Fibroblast of skin of back (primary cell): ENCODE results near the gene COL5A2.

Source experiments
- DNase-seq: peaks from one replicate; pipeline ENCODE4 v3.0.0-alpha.2; 2013

The COL5A2 gene

DNA sequence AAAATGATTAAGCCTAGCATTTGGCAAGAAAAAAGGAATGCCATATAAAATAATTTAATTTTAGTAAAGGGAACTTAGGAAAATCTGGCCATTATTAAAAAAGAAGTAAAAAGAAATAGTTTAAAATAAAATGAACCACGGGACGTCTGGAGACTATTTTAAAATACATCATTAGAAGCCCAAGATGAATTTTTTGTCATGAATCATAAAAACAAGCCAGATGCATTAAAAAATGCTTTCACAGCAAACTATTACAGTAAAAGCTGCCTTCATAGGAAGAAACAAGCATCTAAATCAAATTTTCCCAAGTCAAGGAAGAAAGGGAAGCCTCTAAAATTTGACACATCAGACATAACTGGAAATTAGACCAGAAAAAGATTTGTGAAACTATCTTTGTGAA lies 33.0 kb downstream of the COL5A2 start:
- no peak for DNase-seq

- DNase-seq: peak; percentile 69
Measured at GRCh38 chr2:189144700-189145211, 34.8 kb downstream of the COL5A2 start.

- peak; percentile 49 for DNase-seq
Measured at GRCh38 chr2:189143925-189144324, 35.6 kb downstream of the COL5A2 start.

DNA sequence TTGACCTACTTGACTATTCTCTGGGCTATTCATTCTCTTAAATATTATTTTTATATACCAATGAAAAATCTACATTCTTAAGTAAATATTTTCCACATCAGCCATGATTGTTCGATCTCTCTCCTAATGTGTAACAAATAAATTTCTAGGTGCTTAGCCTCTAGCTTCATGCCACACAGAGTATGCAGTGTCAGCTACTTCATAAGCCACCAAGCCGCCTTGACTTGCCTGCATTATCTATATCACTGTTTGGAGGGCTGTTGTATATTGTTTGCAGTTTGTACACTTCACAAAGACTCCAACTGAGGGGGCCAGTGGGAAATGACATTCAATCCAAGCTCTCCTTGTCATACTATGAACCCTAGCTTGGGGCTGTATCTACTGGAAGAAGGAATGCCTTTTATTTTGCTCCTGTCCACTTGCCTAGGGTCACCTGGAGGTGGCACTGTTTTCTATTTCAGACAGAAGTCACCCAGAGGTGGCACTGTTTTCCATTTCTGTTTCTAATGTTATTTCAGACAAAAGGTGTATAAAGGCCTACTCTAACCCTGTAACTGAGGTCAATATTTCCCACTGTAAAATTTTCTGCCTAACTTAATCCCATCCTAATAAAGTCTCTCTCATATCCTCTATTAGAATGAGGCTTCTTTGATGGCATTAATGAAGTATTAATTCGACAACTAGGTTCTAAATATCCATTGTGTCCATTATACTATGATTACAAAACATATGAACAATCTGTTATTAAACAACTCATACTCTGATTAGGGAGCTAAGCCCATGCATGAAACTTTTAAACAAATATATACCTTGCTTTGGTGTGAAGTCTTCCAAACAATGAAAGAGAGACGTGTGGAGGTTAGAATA lies 36.4 kb downstream of the COL5A2 start:
- no peak for DNase-seq

DNA sequence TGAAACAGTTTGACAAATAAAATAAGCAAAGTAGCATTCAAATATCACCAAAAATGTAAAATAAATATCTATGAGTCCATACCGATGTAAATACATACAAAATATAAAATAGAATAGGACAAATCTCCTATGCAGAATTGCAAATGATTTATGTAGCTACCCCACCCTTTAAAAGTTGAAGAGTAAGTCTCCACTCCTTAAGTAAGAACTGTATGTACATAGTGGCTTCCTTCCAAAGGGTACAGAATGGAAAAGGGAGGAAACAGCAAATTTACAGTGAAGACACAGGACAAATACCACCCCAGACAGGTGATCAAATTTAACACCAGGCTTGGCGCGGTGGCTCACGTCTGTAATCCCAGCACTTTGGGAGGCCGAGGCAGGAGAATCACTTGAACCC lies 40.8 kb downstream of the COL5A2 start:
- DNase-seq: no peak

DNA sequence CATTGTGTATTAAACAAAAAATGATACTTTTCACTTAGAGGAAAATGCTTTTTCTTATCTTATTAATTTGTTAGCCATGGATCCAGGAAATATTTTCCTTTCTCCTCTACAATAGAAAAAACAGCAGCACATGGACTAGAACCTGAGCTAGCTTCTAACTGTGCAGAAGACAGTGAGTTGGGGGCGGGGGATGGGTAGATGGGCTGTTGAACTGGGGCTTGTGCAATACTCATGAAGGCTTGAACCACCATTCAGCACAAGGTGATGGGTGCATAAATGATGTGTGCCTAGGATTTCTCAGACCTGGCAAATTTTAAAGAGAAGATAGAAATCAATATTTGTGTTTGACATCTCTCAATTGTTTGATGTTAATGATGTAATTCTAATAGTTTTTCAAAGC lies 42.0 kb downstream of the COL5A2 start:
- DNase-seq: no peak

DNA sequence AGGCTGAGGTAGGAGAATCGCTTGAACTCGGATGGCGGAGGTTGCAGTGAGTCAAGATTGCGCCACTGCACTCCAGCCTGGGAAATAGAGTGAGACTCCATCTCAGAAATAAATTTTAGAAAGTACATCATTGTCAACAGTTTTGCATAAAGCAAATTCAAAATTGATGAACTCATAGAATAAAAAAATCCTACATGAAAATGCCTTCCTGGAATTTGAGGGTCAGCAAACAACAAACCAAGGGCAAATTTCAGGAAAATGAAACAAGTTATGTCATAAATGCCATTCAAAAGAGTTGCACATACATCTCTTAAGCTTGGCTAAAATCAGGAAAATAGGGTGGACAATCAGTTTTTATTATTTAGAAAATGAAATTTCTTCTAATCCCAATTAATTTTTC lies 45.1 kb downstream of the COL5A2 start:
- no peak for DNase-seq

GRCh38 chr2:189131991-189132390 lies 47.6 kb downstream of the COL5A2 start:
- peak; percentile 56 for DNase-seq

DNA sequence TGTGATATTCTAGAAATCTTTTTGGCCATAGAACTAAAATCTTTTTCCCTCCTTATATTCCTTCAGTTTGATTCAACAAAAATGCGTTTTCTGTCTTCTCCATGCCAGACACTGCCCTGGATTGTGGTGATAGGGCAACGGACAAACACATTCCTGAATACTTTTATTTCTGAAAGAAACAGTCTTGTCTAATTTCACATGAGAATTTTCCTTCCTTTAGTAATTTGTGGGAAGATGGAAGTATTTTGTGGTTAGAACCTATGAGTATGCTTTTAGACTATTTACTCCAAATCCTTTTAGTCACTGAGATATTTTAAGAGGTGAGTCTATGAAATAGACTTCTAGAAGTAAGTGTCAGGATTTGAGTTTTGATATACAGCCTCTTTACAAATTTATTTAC lies 49.6 kb downstream of the COL5A2 start:
- DNase-seq: peak; percentile 97

GRCh38 chr2:189128970-189129369 lies 50.6 kb downstream of the COL5A2 start:
- peak; percentile 87 for DNase-seq

GRCh38 chr2:189127756-189128155 lies 51.8 kb downstream of the COL5A2 start:
- no peak for DNase-seq

- DNase-seq: no peak
Measured at GRCh38 chr2:189125195-189125594, 54.4 kb downstream of the COL5A2 start.

- DNase-seq: peak; percentile 46
Measured at GRCh38 chr2:189124175-189124574, 55.4 kb downstream of the COL5A2 start.

- no peak for DNase-seq
Measured at GRCh38 chr2:189118386-189118785, 61.2 kb downstream of the COL5A2 start.

GRCh38 chr2:189116979-189117378 lies 62.6 kb downstream of the COL5A2 start:
- DNase-seq: peak; percentile 24

DNA sequence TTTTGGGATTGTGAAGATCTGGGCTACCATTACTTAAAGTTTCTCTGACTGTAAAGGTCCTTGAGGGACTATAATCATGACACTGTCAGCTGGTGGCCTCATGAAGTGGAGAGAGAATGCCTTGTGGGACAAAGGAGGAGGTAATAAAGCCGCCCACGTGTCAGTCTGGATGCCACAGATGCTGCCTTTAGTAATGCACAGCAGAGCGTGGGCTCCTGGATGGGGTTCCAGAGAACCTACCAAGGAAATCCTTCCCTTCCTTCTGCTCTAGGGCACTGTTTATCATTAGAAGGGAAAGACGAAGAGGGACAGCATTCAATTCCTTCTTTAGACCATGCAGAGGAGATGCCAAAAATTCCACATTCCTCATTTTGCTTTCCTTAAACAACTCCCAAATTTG lies 63.5 kb downstream of the COL5A2 start:
- peak; percentile 50 for DNase-seq

DNA sequence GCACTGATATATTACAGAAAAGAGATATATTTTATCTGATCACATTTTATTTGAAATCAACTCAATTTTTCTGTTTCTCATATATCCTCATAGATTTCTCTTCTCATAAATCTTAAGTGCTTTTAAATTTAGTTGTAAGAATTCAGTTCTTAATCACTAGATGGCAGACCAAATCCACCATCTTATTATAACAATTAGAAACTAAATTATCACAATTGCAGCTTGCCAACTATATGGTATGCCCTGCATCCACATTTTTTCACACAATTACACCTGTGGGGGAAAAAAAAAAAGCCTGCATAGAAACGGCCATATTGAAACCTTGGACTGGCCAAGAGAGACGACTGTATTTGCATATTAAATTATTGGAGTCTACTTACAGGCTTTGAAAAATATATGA lies 64.4 kb downstream of the COL5A2 start:
- peak; percentile 27 for DNase-seq

DNA sequence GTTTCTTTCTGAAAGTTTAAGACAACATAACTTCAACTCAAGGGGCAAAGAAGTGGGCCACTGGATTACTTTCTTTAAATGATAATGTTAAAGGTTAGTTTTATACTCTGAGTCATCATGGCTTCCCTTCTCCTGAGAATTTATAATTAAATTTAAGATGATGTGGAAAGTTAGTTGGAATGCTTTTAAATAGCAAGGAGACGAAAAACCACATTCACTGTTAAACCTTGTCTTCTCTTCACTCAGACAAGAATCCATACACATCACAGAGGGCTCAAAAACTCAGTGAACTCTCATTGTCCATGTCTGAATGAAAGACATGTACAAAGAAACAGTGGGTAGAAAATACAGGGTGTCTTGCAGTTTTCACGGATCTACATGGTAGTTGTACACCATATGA lies 65.6 kb downstream of the COL5A2 start:
- peak; percentile 65 for DNase-seq

GRCh38 chr2:189111063-189111715 lies 68.4 kb downstream of the COL5A2 start:
- DNase-seq: no peak

GRCh38 chr2:189109921-189110397 lies 69.6 kb downstream of the COL5A2 start:
- peak; percentile 47 for DNase-seq

GRCh38 chr2:189104934-189105333 lies 74.6 kb downstream of the COL5A2 start:
- DNase-seq: peak; percentile 22

DNA sequence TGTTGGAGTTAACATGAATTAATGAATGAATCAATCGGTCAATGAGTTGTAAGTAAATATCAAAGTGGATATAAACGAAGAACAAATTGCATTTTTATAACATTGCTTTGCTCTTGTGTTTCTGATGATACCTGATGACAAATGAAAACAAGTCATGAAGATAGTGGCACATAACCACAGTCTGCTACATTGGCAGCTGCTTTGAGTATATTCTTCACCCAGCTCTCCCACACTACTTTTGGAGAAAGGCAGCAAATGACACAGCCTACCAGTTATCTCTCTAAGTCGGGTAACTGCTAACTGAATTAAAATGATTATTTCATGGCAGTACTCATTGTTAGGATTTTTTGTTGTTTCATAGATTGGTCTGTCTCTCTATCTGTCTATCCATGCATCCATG lies 76.8 kb downstream of the COL5A2 start:
- no peak for DNase-seq

- no peak for DNase-seq
Measured at GRCh38 chr2:189097934-189098333, 81.6 kb downstream of the COL5A2 start.
